Stimulated activated CD4-positive, alpha-beta T cell treated with anti-CD3 and anti-CD28 coated beads, Interleukin-4, amount 100 ng/mL, for 48 hours (primary cell): ENCODE measurements around the gene HSPA1L.
"Not testable (repeated sequence)": the region's sequence is repeated elsewhere in the genome, so short reads cannot be mapped to it uniquely, and the experiment has no call there.

Experiments used
- DNase-seq, 2 donors: peaks; one replicate each; pipeline ENCODE4 v3.0.0-alpha.2; 2020; ENCODE audit warnings: low read depth in 2 of 2

HSPA1L gene

DNA sequence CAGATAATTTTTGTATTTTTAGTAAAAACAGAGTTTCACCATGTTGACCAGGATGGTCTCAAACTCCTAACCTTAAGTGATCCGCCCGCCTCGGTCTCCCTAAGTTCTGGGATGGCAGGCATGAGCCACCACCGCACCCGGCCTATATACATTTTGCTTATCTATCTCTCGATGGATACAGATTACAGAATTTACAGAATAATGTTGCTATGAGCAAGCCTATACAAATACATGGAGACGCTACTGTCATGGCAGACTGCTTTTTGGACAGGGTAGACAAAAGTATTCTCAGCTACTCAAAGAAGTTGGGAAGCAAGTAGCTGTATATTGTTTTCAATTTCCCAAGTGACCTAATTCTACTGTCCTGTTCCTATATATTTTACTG, 1.6 kb downstream of the HSPA1L start:
- DNase-seq: no peak

GRCh38 chr6:31811645-31812044, 3.4 kb downstream of the HSPA1L start:
- DNase-seq: no peak

DNA sequence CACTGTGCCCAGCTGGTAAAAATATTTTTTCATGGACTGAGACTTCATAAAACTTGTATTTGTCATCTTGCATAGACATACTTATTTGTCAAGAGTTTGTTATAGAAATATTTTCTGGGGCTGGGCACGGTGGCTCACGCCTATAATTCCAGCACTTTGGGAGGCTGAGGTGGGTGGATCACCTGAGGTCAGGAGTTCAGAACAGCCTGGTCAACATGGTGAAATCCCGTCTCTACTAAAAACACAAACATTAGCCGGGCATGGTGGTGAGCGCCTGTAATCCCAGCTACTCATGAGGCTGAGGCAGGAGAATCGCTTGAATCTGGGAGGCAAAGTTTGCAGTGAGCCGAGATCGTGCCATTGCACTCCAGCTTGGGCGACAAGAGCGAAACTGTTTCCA, 6.5 kb downstream of the HSPA1L start:
- not testable (repeated sequence) for DNase-seq

DNA sequence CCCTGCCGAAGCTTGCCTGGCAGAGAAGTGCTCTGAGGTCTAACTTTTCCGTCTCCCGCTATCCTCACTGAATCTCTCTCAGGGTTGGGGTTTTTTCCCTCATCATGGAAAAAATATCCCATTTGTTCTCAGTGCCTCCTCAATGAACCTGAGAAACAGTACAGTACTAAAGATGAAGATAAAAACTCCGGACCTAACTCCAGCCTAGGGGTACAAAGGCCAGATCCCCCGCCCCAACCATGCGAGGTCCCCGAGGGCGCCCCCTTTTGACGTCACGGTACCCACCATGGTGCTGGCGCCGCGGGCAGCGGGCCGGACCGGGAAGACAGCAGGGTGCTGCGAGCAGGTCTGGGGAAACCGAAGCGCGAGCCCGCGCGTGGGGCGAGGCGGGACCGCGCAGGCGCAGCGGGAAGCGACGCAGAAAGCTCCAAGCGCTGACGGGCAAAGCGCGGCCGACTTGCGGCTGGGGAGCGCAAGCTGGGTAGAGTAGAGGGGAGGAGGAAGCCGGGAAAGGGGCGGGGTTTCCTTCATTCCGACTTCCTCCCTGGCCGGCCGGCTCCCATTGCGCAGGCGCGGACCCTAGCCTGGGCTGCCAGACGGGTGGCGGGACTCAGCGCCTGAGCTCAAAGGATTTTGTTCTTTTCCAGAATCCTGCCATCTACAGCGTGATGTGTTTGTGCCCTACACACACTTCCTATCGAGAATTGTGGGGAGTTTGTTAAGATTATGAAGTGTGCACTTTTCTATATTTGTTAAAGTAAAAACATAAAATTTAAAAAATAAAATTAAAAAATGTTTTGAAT, 8.4 kb downstream of the HSPA1L start, which contains the start of gene LSM2:
Gene LSM2 (minus strand): TSS at position 497 of the 803 bp plus-strand sequence. CDS start 209 bp downstream, at position 288.
- DNase-seq: peak; percentile 96 to 97

DNA sequence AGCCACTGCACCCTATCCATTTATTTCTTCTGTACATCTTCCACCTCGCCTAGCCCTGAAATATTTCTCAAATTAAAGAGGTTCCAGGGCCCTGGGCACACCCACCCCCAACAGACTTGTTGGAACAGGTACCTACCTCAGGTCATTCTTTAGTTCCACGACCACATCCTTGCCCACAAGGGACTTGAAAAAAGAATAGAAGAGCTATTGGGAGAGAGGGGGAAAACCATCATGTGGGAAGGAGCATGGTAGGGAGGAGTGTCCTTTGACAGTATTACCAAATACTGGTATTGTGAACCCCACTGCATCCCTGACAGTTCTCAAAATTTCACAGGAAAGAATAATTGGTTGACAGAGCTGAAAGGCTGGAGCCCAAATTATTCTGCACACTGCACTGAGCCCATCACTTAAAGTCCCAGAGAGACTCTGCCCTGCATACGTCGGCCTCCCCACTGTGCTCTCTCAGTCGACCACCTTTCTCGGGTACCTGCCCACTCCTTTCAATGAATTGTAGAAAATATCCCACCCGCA, 9.1 kb downstream of the HSPA1L start:
- DNase-seq: no peak

DNA sequence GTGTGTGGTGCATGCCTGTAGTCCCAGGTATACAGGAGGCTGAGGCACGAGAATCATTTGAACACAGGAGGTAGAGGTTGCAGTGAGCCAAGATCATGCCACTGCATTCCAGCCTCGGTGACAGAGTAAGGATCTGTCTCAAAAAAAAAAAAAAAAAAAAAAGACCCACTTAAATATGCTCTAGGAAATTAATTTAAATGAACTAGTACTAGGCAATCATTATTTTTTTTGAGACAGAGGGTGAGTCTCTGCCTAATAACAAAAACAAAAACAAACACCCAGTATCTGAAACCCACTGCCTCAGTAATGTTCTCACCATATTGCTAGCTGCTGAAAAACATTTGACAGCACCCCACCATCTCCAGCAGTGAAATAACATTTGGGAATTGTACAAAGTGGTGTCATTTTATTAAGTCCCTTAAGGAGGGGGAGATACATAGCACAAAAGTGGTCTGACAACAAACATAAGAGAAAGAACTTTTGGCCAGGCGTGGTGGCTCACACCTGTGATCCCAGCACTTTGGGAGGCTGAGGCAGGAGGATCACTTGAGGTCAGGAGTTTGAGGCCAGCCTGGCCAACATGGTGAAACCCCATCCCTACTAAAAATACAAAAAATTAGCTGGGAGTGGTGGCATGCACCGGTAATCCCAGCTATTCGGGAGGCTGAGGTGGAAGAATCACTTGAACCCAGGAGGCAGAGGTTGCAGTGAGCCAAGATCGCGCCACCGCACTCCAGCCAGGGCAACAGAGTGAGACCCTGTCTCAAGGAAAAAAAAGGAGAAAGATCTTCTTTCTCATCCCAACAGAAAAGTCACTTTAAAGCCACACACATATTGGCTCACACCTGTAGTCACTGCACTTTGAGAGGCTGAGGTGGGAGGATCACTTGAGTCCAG, 13.8 kb downstream of the HSPA1L start:
- not testable (repeated sequence) for DNase-seq

DNA sequence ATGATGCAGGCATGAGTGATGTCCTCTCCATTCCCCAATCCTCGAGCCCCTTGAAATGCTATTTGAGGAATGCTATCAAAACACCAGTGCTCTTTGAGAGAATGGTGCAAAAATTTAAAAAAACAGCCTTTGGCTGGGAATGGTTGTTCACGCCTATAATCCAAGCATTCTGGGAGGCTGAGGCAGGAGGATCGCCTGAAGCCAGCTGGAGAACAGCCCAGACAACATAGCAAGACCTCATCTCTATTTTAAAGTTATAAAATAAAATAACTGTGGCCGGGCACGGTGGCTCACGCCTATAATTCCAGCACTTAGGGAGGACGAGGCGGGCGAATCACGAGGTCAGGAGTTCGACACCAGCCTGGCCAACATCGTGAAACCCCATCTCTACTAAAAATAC, 15.3 kb downstream of the HSPA1L start:
- DNase-seq: no peak

DNA sequence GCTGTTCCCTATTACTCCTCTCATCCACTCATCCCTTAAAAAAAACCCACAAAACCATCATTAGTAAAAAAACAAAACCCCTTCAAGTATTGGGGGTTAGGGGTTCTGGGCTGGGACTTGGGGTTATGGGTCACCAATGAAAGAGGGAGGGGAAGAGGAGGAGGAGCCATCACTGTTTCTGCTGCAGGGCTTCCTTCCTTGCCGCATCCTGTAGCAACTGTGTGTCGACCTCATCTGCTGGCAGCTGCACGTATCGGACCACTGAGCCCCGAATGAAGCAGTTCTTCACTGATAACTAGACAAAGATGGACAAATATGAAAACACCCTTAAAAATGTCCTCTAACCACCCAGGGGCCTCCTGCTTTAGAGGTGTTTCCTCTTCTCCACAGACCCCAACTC, 17.5 kb downstream of the HSPA1L start:
- DNase-seq: no peak

DNA sequence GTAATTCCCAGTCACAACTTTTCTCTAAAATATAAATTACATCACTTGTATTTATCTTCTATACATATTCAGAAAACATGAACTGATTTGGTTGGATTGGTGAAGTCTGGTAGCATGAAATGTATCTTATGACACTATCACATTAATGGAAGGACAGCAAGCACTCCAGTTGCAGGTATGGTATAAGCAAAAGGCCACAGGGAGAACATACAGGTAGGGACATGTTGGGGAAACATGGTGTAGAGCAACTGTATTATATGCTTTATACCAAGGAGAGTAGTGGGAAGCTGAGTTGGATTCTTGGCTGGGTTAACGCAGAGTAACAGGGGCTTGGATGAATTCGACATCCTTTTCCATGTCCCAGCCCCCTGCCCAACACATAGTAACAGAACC, 18.1 kb downstream of the HSPA1L start:
- no peak for DNase-seq

DNA sequence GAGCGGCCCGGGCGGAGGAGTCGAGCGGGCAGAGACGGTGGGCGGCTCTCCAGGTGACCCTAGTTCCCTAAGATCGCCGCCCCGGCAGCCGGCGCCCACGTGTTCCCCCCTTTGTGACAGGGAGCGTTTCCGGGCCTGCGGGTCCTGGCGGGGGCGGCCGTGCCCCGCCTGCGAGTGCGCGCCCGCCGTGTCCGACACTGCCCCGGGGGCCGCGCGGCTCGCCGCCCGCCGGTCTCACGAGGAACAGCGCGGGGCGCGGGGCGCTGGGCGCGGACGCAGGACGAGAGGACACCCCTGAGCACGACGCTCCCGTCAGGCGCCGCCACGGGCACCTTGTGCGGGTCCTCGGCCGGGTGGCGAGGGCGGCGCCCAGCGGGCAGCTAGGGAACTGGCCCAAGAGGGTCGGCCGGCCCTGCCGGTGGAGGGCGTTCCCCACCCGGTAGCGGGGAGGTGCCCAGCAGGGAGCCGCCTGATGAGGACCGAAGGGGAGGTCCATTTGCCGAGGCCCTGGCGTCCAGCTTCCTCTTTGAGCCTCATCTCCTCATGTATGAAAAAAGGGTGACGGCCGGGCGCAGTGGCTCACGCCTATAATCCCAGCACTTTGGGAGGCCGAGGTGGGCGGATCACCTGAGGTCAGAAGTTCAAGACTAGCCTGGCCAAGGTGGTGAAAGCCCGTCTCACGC, 19.3 kb downstream of the HSPA1L start, which contains the start of gene VARS1:
Gene VARS1 (minus strand): TSS at position 137 of the 683 bp plus-strand sequence. CDS start 535 bp downstream, outside the sequence.
- peak; percentile 77 to 82 for DNase-seq

- DNase-seq: no peak
These were observed 20.0 kb downstream of the HSPA1L start for GRCh38 chr6:31794866-31795615.

GRCh38 chr6:31794294-31794865, 20.7 kb downstream of the HSPA1L start:
- no peak for DNase-seq

DNA sequence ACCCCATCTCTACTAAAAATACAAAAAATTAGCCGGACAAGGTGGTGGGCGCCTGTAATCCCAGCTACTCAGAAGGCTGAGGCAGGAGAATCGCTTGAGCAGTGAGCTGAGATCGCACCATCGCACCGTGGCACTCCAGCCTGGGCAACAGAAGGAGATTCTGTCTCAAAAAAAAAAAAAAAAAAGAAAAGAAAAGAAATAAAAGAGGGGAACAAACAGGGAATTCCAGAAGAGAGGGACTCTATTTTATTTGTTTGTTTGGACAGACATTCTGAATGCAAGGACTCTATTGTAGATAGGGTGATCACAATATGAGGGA, 21.2 kb downstream of the HSPA1L start:
- DNase-seq: not testable (repeated sequence)

- DNase-seq: no peak
These were observed 22.3 kb downstream of the HSPA1L start for GRCh38 chr6:31792761-31793171.

DNA sequence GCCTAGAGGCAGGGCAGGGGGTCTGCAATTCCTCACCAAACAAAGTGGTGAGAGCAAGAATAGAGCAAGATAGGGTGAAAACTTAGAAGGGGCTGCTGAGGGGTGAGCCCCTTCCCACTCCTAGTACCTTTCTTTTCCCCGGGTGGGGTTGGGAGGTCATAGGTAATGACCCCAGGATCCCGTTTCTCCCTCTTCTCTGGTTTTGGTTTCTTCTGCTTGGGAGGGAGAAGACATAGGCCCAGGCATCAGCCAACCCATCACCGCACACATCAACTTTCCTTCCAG, 23.1 kb downstream of the HSPA1L start:
- DNase-seq: no peak

DNA sequence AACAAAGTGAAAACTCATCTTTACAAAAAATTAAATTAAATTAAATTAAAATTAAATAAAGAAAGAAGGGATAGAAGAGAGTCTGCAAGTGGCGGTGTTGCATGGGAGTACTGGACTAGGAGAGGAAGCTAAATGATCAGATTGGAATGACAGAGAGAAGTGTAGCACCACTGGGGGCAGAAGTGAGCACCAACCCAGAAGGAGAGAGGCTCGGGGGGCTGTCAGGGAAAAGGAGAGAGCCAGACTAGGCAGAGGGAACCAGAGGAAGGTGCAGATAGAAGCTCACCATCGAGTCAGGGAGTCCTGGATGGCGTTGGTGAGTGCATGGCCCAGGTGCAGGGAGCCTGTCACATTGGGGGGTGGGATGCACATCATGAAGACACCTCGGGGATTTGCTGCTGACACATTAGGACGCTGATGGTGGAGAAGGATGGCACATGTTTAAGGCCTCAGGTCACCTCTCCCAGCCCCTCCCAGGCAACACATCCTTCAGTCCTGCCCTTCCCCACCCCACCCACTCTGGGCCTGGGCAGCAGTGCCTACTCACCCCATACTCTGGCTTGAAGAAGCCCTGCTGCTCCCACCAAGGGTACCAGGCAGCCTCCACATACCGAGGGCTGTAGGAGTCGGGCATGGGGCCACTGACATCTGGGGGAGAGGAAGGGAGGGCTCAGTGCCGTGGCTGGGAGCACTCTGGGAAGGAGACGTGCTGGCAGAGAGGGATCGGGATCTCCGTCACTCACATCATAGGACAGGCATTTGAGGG, 23.6 kb downstream of the HSPA1L start:
- DNase-seq: no peak

GRCh38 chr6:31785475-31785874, 29.6 kb downstream of the HSPA1L start:
- no peak for DNase-seq

GRCh38 chr6:31784098-31784925, 30.8 kb downstream of the HSPA1L start:
- no peak for DNase-seq

DNA sequence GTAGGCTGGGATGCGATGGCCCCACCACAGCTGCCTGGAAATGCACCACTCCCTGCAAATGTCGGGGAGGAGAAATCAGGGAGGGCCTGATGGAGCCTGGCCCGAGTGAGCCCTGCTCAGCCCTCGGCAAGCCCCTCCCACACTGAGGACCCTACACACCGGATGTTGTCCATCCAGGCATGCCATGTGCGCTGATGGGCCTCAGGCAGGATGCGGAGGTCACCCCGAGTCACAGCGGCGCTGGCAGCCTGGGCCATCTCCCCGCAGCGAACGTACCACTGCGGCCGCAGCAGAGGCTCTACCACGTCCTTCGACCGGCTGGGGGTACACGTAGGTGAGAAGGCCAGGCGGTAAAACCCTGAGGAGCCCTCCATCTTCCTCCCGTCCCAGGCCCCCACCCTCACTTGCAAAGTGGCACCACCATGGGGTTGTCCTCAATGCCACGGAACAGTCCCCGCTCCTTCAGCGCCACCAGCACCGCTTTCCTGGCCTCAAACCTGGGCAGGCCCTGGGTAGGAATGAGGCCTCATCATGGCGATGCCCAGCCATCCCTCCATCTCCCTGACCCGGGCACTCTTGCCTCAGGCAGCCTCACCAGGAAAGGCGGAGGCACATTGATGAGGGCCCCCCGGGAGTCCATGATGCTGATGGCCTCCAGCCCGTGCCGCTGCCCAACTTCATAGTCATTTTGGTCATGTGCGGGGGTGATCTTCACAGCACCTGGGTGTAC, 32.8 kb downstream of the HSPA1L start:
- no peak for DNase-seq
